Aorta (tissue), 5 donors: ENCODE measurements around the gene KLF11. TPM values are rescaled to one million over a fixed set of nuclear protein-coding genes. Genes with fewer than 3 reads are reported as not detected.
"Not testable (repeated sequence)": the region's sequence is repeated elsewhere in the genome, so short reads cannot be mapped to it uniquely, and the experiment has no call there.

ENCODE experiments used
- ATAC-seq: fragments of 200-7000 bp; cut with Tn5 transposase; one replicate; pipeline ENCODE4 v1.9.1; 2022; ENCODE audit warnings: moderate library complexity; ENCODE audit not compliant: low FRiP score
- DNase-seq, 2 donors: peaks; one replicate each; pipeline ENCODE4 v3.0.0-alpha.2; 2020
- H3K27ac ChIP-seq, 2 donors: one replicate each; pipeline ENCODE4 v1.5.1; 2013; ENCODE audit warnings: low read length in 2 of 2, mild to moderate bottlenecking in 2 of 2, moderate library complexity in 2 of 2, control low read depth in 1 of 2, inconsistent platforms in 1 of 2, low read depth in 1 of 2
- H3K27me3 ChIP-seq, 2 donors: one replicate each; pipeline ENCODE4 v1.6.1; 2013; ENCODE audit warnings: control low read depth in 1 of 2, low read length in 1 of 2, mild to moderate bottlenecking in 1 of 2, moderate library complexity in 1 of 2; ENCODE audit not compliant: insufficient read depth in 2 of 2, control insufficient read depth in 1 of 2
- H3K36me3 ChIP-seq, 2 donors: one replicate each; pipeline ENCODE4 v1.6.1; 2013; ENCODE audit warnings: control low read depth in 1 of 2, low read length in 1 of 2, mild to moderate bottlenecking in 1 of 2; ENCODE audit not compliant: insufficient read depth in 2 of 2, control insufficient read depth in 1 of 2
- H3K4me1 ChIP-seq, 2 donors: one replicate each; pipeline ENCODE4 v1.6.1; 2013; ENCODE audit warnings: low read length in 2 of 2, control low read depth in 1 of 2, mild to moderate bottlenecking in 1 of 2, moderate library complexity in 1 of 2; ENCODE audit not compliant: insufficient read depth in 2 of 2, control insufficient read depth in 1 of 2
- H3K4me3 ChIP-seq, 2 donors: one replicate each; pipeline ENCODE4 v1.5.1; 2013; ENCODE audit warnings: low read length in 2 of 2, control low read depth in 1 of 2, mild to moderate bottlenecking in 1 of 2
- H3K9me3 ChIP-seq: one replicate; pipeline ENCODE4 v1.6.1; 2013; ENCODE audit warnings: mild to moderate bottlenecking, low read length; ENCODE audit not compliant: control insufficient read depth
- WGBS, 2 donors: extraction: QIAGEN DNeasy Blood & Tissue Kit; methylation state at CpG; one replicate each; pipeline ENCODE4 v1.1.7; 2013; 5-methylcytosine and 5-hydroxymethylcytosine counted together
- intact Hi-C, 2 donors: fragments of 100-400 bp; cut with DNase I; formaldehyde crosslinking; loops; one replicate each; pipeline versions ENCODE4 v1.14.2 to v1.15.0; 2022
- polyA plus RNA-seq, 2 donors: library from polyadenylated mRNA; stranded (reverse); fragments of 200-250 nt; gene quantifications; one replicate each; pipeline ENCODE4 v1.2.3, GENCODE V29; 2013
- total RNA-seq, 2 donors: library from RNA; stranded (reverse); fragmentation: NEBNext Ultra II Directional; extraction: Animal tissue kit (Norgen Biotek cat#: 25700); gene quantifications; one replicate each; pipeline ENCODE4 v1.2.1, GENCODE V29; 2021
- donor health status: healthy with polysubstance abuse.
- donor health status: Bipolar disorder and iron deficiency.
- donor health status: DM: no; HTN: no; CAD: no.
- donor health status: DM: no; HTN: no; CAD: no.
- donor health status: DM: yes; HTN: yes; CAD: no.

The KLF11 gene
- total and polyA plus RNA-seq, 4 donors, result 7.8 to 33.6 (median 20.4) TPM

GRCh38 chr2:10012366-10012962, 30.9 kb upstream of the KLF11 start:
- H3K27ac ChIP-seq, H3K4me3 ChIP-seq, H3K4me1 ChIP-seq, ATAC-seq, H3K9me3 ChIP-seq, H3K36me3 ChIP-seq, intact Hi-C loops, H3K27me3 ChIP-seq: not testable (repeated sequence)
- 94 to 95% methylated on average over 37 of the region's 37 CpGs for WGBS, 2 donors
- peak in 1 of 2 donors; percentile 46 for DNase-seq

DNA sequence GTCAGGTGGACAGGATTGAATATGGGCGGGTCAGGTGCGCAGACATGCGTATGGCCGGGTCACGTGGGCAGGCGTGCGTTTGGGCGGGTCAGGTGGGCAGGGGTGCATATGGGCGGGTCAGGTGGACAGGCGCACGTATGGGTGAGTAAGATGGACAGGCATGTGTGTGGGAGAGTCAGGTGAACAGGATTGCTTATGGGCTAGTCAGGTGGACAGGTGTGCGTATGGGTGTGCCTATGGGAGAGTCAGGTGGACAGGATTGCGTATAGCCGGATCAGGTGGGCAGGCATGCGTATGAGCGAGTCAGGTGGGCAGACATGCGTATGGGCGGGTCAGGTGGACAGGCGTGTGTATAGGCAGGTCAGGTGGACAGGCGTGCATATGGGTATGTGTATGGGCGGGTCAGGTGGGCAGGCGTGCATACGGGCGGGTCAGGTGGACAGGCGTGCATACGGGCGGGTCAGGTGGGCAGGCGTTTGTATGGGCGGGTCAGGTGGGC, 30.3 kb upstream of the KLF11 start:
- H3K4me1 ChIP-seq, result no peaks in the 10 kb centered on the region
- H3K27me3 ChIP-seq, result no peaks in the 10 kb centered on the region
- intact Hi-C loops, result no loop called here
- H3K36me3 ChIP-seq, result no peaks in the 10 kb centered on the region
- DNase-seq, result peak in 1 of 2 donors; percentile 67
- no peaks in the 10 kb centered on the region for H3K9me3 ChIP-seq
- H3K27ac ChIP-seq, result no peak overlapping the region
- ATAC-seq, result peak; percentile 30
- 89 to 93% methylated on average over 29 of the region's 29 CpGs for WGBS, 2 donors
- H3K4me3 ChIP-seq, result no peak overlapping the region

- H3K36me3 ChIP-seq, intact Hi-C loops, H3K27ac ChIP-seq, H3K4me3 ChIP-seq, H3K9me3 ChIP-seq, ATAC-seq, H3K4me1 ChIP-seq, H3K27me3 ChIP-seq: not testable (repeated sequence)
- peak in 1 of 2 donors; percentile 50 for DNase-seq
- 94 to 95% methylated on average over 43 of the region's 43 CpGs for WGBS, 2 donors
These were observed 29.5 kb upstream of the KLF11 start for GRCh38 chr2:10013651-10014417.

- 93 to 94% methylated on average over 42 of the region's 42 CpGs for WGBS, 2 donors
These were observed 28.7 kb upstream of the KLF11 start for GRCh38 chr2:10014418-10015190.

GRCh38 chr2:10015376-10015989, 27.9 kb upstream of the KLF11 start:
- H3K4me3 ChIP-seq, H3K27me3 ChIP-seq, H3K9me3 ChIP-seq, H3K27ac ChIP-seq, H3K36me3 ChIP-seq, ATAC-seq, intact Hi-C loops, H3K4me1 ChIP-seq: not testable (repeated sequence)
- DNase-seq, result peak in 1 of 2 donors; percentile 34
- 97 to 99% methylated on average over 36 to 43 of the region's 44 CpGs for WGBS, 2 donors

More at GRCh38 chr2:10014418-10015190, 28.7 kb upstream of the KLF11 start:
- no peaks in the 10 kb centered on the region for H3K9me3 ChIP-seq
- no peak overlapping the region for H3K27ac ChIP-seq
- ATAC-seq, result no peak
- intact Hi-C loops, result no loop called here
- H3K4me3 ChIP-seq, result no peak overlapping the region
- peak in 1 of 2 donors; percentile 53 for DNase-seq
- H3K27me3 ChIP-seq, result no peaks in the 10 kb centered on the region
- no peaks in the 10 kb centered on the region for H3K36me3 ChIP-seq
- H3K4me1 ChIP-seq, result no peaks in the 10 kb centered on the region

DNA sequence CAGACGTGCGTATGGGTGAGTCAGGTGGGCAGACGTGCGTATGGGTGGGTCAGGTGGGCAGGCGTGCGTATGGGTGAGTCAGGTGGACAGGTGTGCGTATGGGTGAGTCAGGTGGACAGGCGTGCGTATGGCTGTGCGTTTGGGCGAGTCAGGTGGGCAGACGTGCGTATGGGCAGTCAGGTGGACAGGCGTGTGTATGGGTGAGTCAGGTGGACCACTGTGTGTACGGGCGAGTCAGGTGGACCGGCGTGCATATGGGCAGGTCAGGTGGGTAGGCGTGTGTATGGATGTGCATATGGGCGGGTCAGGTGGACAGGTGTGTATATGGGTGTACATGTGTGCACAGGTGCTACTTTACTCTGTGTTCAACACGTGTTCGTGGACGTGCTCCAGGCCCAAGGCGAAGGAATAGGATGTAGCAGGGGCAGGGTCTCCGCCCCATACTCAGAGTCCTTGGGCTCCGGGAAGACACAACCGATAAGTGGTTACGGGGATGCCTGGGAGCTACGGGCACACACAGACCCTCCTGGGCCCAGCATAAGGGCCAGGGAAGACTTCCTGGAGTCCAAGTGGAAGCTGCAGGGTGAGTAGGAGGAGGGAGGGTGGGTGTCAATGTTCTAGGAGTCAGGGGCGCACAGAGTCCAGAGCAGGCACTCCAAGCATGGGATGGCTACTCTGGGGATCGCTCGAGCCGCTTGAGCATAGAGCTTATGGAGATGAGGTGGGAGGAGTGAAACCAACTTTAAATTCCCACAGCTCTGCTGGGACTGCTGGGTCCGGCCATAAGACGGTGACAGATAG, 27.1 kb upstream of the KLF11 start:
- Histone ChIP-seq H3K36me3 (no peaks in the 10 kb centered on the region), H3K27ac (no peak overlapping the region), H3K27me3 (no peaks in the 10 kb centered on the region), H3K4me3 (no peak overlapping the region), H3K9me3 (no peaks in the 10 kb centered on the region), H3K4me1 (no peaks in the 10 kb centered on the region)
- 92 to 94% methylated on average over 35 of the region's 35 CpGs for WGBS, 2 donors
- intact Hi-C loops, result no loop called here
- ATAC-seq (no peak), DNase-seq (peak; percentile 32 to 59)

- WGBS, 2 donors, result 84 to 89% methylated on average over 8 of the region's 8 CpGs
- H3K4me1 ChIP-seq, result no peaks in the 10 kb centered on the region
- H3K27me3 ChIP-seq, result no peaks in the 10 kb centered on the region
- peak; percentile 34 to 37 for DNase-seq
- H3K36me3 ChIP-seq, result no peaks in the 10 kb centered on the region
- intact Hi-C loops, result no loop called here
- H3K4me3 ChIP-seq, result no peak overlapping the region
- ATAC-seq, result no peak
- no peak overlapping the region for H3K27ac ChIP-seq
- H3K9me3 ChIP-seq, result no peaks in the 10 kb centered on the region
These were observed 26.5 kb upstream of the KLF11 start for GRCh38 chr2:10016802-10017258.
